Bladder microvascular endothelial cell (primary cell): Measurements from ENCODE around the gene DCDC2B. TPM values are rescaled to one million over a fixed set of nuclear protein-coding genes. Genes with fewer than 3 reads are reported as not detected.

Source experiments
- total RNA-seq: library from RNA; depleted of rRNA; stranded (reverse); fragments of >200 nt; gene quantifications from 2 replicates; pipeline ENCODE4 v1.2.3, GENCODE V29; 2014

The DCDC2B gene
- not detected in 2 replicates for total RNA-seq

GRCh38 chr1:32208891-32209328 is at the start of gene DCDC2B:
DCDC2B (plus strand) TSS chr1:32209089; CDS start chr1:32209094, 5 bp downstream.

GRCh38 chr1:32179443-32180185 is 29.3 kb upstream of the DCDC2B start, which contains the start of gene TXLNA:
TXLNA (plus strand) TSS chr1:32179675; CDS start chr1:32180346, 671 bp downstream.

GRCh38 chr1:32200226-32201010 is 8.5 kb upstream of the DCDC2B start, which contains the start of gene CCDC28B:
CCDC28B (plus strand) TSS chr1:32200595; CDS start chr1:32201936, 1,341 bp downstream.

GRCh38 chr1:32205401-32206370 is 3.2 kb upstream of the DCDC2B start, which contains the start of gene IQCC:
IQCC (plus strand) TSS chr1:32205671; CDS start chr1:32205682, 11 bp downstream.

GRCh38 chr1:32221980-32222755 is 13.3 kb downstream of the DCDC2B start, which contains the start of the genes EIF3I and TMEM234:
EIF3I (plus strand) TSS chr1:32222407; CDS start chr1:32222442, 35 bp downstream.
TMEM234 (minus strand) TSS chr1:32222353; CDS start chr1:32222322, 31 bp downstream.

GRCh38 chr1:32246888-32247273 is 38.0 kb downstream of the DCDC2B start, which contains the start of gene FAM167B:
FAM167B (plus strand) TSS chr1:32247222; CDS start chr1:32247422, 200 bp downstream.

GRCh38 chr1:32250893-32251716 is 42.2 kb downstream of the DCDC2B start, which contains the start of gene LCK:
LCK (plus strand) TSS chr1:32251265; CDS start chr1:32274330, 23,065 bp downstream.

Other genes starting within 250 kb of the DCDC2B start
- gene KHDRBS1, start 195.2 kb upstream of the DCDC2B start, total RNA-seq, result 50.5 and 93.7 TPM in 2 replicates
- 9.2 and 13.5 TPM in 2 replicates for gene TMEM39B, start 136.2 kb upstream of the DCDC2B start, total RNA-seq
- 18.9 and 39.8 TPM in 2 replicates for gene KPNA6, start 101.0 kb upstream of the DCDC2B start, total RNA-seq
- 54.2 and 71.9 TPM in 2 replicates for gene TXLNA, start 29.4 kb upstream of the DCDC2B start, total RNA-seq
- 13.9 and 16.3 TPM in 2 replicates for gene CCDC28B, start 8.5 kb upstream of the DCDC2B start, total RNA-seq
- gene IQCC, start 3.4 kb upstream of the DCDC2B start, total RNA-seq, result 1.1 and 1.8 TPM in 2 replicates
- gene TMEM234, start 13.3 kb downstream of the DCDC2B start, total RNA-seq, result 10.7 and 13.8 TPM in 2 replicates
- gene EIF3I, start 13.3 kb downstream of the DCDC2B start, total RNA-seq, result 260 and 269 TPM in 2 replicates
- 7.8 and 23.5 TPM in 2 replicates for gene FAM167B, start 38.1 kb downstream of the DCDC2B start, total RNA-seq
- 0.16 TPM in 1 of 2 replicates, not detected in the other for gene LCK, start 42.2 kb downstream of the DCDC2B start, total RNA-seq
- gene HDAC1, start 83.0 kb downstream of the DCDC2B start, total RNA-seq, result 175 and 184 TPM in 2 replicates
- gene MARCKSL1, start 127.1 kb downstream of the DCDC2B start, total RNA-seq, result 63.9 and 129 TPM in 2 replicates
- 0.65 and 1.4 TPM in 2 replicates for gene FAM229A, start 153.4 kb downstream of the DCDC2B start, total RNA-seq
- gene TSSK3, start 153.4 kb downstream of the DCDC2B start, total RNA-seq, result 0.13 TPM in 1 of 2 replicates, not detected in the other
- gene BSDC1, start 185.4 kb downstream of the DCDC2B start, total RNA-seq, result 40.8 and 65.2 TPM in 2 replicates